ENCODE results near the gene AWAT2. TPM values are rescaled to one million over a fixed set of nuclear protein-coding genes. Genes with fewer than 3 reads are reported as not detected.

The AWAT2 gene
- total RNA-seq, 2 experiments from 2014 or later, result not detected

- no peak for DNase-seq
- Mint-ChIP-seq H3K9me3 (no peaks in the 10 kb centered on the region), H3K36me3 (no peaks in the 10 kb centered on the region), H3K27ac (no peak overlapping the region), H3K4me3 (no peak overlapping the region), H3K27me3 (peaks cover 4% of the 10 kb centered on the region), H3K4me1 (no peaks in the 10 kb centered on the region)
These were observed 3.3 kb upstream of the AWAT2 start for GRCh38 chrX:70052895-70053615.

DNA sequence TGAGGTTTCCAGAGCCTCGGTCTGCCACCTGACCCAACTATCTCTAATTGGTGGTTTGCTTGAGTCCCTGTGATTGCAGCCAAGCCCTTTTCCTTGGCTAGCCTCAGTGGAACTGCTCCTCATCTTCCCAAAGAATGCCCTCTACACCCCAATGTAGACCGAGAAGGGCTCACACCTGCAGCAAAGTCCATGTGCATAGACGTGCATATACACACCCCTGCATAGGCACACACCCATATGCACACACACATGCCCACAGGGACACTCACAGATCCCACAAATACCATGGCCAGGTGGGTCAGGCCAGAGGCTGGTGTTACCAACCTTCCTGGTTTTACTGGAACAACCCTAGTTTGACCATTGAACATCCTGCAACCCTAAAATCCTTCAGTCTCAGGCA, 332 bp downstream of the AWAT2 start:
- H3K4me3 Mint-ChIP-seq, result no peak overlapping the region
- no peak for DNase-seq
- H3K36me3 Mint-ChIP-seq, result no peaks in the 10 kb centered on the region
- H3K9me3 Mint-ChIP-seq, result no peaks in the 10 kb centered on the region
- peaks cover 4% of the 10 kb centered on the region for H3K27me3 Mint-ChIP-seq
- no peaks in the 10 kb centered on the region for H3K4me1 Mint-ChIP-seq
- H3K27ac Mint-ChIP-seq, result no peak overlapping the region

DNA sequence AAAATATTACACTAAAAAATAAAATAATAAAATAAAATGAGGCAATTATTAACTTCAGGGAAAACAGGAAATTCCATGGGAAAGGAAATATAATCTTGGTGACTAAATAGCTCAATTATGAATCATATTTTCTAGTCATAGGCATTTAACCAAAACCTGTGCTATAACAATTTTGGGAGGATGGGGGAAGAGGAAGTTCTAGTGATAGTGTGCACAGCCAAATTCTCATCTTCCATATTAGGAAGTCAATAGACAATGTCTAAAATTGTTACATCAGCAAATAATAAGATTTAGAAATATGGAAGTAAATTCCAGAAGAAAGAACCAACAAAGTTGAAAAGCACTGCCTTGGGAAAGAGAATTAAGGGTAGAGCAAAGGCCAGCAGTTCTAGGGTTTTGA, 2.8 kb downstream of the AWAT2 start:
- H3K9me3 Mint-ChIP-seq, result no peaks in the 10 kb centered on the region
- DNase-seq, result no peak
- no peaks in the 10 kb centered on the region for H3K36me3 Mint-ChIP-seq
- H3K4me1 Mint-ChIP-seq, result no peaks in the 10 kb centered on the region
- no peak overlapping the region for H3K4me3 Mint-ChIP-seq
- peaks cover 4% of the 10 kb centered on the region for H3K27me3 Mint-ChIP-seq
- H3K27ac Mint-ChIP-seq, result no peak overlapping the region

DNA sequence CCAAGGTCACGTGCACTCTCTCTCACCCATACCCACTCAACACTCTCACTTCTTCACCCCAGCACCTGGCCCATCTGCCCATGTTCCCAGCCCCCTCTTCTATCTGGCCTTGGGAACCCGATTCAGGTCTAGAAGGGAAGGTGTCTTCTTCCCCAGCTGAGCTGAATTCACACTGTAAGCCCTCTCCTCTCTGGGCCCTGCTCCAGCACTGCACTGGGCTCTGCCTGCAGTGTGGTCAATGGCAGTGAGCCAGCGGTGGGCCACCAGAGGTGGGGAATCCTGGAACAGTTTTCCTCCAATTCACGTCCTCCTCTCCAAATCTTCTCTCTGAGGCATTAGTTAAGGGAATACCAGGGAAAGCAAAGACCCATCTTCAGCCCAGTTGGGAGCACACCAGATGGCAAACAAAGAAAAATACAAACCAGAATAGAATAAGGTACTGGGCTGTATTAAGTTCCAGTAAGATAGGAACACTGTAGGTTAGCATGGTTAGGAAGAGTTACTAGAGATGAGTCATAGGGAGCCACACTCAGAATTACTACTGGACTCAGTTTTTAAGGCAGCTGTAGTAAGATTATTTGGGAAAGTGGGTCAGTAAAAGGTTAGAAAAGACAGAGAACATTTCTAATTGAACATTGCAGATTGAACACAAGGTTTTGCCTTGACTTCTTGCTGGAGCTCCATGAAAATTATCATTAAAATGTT, 5.0 kb downstream of the AWAT2 start:
- Mint-ChIP-seq H3K27ac (no peak overlapping the region), H3K4me3 (no peak overlapping the region), H3K9me3 (no peaks in the 10 kb centered on the region), H3K36me3 (no peaks in the 10 kb centered on the region), H3K4me1 (no peaks in the 10 kb centered on the region), H3K27me3 (no peaks in the 10 kb centered on the region)
- no peak for DNase-seq

DNA sequence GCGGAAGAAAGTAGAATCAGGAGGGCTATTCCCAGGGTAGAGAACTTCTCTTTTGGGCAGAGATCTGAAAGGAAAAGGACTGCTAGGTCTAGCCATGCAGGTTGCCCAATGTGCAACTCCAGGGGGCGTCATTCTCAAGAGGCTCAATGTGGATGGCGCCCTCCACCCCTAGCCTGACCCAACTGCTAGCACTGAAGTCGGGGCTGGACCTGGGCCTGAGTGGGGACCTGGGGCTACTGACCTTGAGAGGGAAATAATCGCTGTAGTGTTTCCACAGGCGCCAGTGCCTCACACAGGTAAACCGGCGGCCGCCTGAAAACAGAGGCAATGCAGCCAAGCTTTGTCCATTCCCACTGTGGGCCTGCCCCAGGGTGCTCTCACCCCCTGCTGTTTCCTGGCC, 6.1 kb downstream of the AWAT2 start:
- H3K9me3 Mint-ChIP-seq, result no peaks in the 10 kb centered on the region
- H3K4me3 Mint-ChIP-seq, result no peak overlapping the region
- no peaks in the 10 kb centered on the region for H3K27me3 Mint-ChIP-seq
- no peaks in the 10 kb centered on the region for H3K36me3 Mint-ChIP-seq
- no peaks in the 10 kb centered on the region for H3K4me1 Mint-ChIP-seq
- H3K27ac Mint-ChIP-seq, result no peak overlapping the region
- no peak for DNase-seq

DNA sequence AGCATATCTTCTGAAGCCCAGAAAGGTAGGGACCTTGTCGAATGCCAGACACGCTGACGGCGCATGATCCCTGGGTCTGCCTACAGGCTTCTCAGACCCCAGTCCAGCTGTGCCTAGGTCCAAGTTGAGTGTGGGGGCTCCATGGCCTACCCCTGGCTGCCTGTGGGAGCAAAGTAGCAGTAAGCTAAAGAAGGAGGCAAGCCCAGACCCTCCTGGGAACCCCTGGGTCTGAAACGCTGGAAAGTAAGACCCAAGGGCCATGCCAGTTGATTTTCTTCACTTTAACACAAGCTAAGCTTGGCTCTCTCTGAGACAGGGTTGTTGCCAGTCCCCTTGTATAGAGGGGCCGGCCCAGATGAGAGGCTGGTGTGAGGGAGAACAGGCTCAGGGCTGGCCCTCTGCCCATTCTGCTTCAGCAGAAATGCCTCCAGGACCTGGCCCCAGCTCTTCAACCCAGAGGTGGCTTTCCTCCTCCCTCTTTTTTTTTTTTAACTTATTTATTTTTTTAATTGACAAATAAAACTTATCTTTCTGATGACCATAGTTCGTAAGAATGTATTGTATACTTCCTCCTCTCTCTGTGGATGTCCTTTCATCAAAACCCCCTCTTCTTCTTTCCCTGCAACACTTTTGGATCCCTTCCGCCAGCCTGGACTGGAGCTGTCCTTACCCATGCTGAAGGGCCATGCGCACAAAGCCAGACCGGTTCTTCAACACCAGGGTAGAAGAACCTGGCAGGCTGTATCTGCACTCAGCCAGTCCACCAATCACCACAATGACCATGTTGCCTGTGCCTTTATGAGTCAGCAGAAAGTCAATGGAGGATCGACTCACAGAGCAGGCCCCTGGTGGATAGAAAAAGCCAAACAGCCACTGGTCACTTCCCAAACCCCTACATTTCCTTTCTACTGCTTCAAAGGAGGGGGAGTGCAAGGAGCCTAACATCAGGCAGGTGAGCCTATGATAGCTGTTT, 7.1 kb downstream of the AWAT2 start:
- Mint-ChIP-seq H3K27me3 (no peaks in the 10 kb centered on the region), H3K27ac (no peak overlapping the region), H3K4me1 (no peaks in the 10 kb centered on the region), H3K4me3 (no peak overlapping the region), H3K36me3 (no peaks in the 10 kb centered on the region), H3K9me3 (no peaks in the 10 kb centered on the region)
- no peak for DNase-seq

- H3K27ac Mint-ChIP-seq, result no peak overlapping the region
- H3K9me3 Mint-ChIP-seq, result no peaks in the 10 kb centered on the region
- DNase-seq, result no peak
- H3K4me1 Mint-ChIP-seq, result no peaks in the 10 kb centered on the region
- no peak overlapping the region for H3K4me3 Mint-ChIP-seq
- H3K36me3 Mint-ChIP-seq, result no peaks in the 10 kb centered on the region
- no peaks in the 10 kb centered on the region for H3K27me3 Mint-ChIP-seq
These were observed 7.7 kb downstream of the AWAT2 start for GRCh38 chrX:70041993-70042392.

GRCh38 chrX:70039758-70040157, 10.0 kb downstream of the AWAT2 start:
- no peak for DNase-seq
- no peaks in the 10 kb centered on the region for H3K36me3 Mint-ChIP-seq
- no peak overlapping the region for H3K4me3 Mint-ChIP-seq
- H3K9me3 Mint-ChIP-seq, result no peaks in the 10 kb centered on the region
- H3K4me1 Mint-ChIP-seq, result no peaks in the 10 kb centered on the region
- H3K27me3 Mint-ChIP-seq, result no peaks in the 10 kb centered on the region
- H3K27ac Mint-ChIP-seq, result no peak overlapping the region

DNA sequence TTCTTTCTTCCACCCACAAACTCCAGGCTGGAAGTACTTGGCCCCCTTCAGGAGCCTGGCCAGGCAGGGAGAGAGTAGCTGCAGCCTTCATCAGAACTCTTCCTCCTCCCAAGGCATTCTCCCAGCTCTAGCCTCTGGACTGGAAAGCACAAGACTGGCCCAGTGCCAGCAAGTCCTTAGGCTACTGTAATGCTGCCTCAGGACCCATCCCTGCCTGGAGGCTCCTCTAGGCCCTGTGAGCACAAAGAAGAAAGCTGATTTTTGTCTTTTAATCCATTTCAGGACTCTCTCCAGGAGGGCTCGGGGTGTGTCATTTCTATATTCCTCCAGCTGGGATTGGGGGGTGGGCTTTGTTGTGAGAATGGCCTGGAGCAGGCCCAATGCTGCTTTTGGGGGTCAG, 10.8 kb downstream of the AWAT2 start:
- Mint-ChIP-seq H3K27me3 (no peaks in the 10 kb centered on the region), H3K4me3 (no peak overlapping the region), H3K36me3 (no peaks in the 10 kb centered on the region), H3K9me3 (no peaks in the 10 kb centered on the region), H3K4me1 (no peaks in the 10 kb centered on the region), H3K27ac (no peak overlapping the region)
- no peak for DNase-seq

DNA sequence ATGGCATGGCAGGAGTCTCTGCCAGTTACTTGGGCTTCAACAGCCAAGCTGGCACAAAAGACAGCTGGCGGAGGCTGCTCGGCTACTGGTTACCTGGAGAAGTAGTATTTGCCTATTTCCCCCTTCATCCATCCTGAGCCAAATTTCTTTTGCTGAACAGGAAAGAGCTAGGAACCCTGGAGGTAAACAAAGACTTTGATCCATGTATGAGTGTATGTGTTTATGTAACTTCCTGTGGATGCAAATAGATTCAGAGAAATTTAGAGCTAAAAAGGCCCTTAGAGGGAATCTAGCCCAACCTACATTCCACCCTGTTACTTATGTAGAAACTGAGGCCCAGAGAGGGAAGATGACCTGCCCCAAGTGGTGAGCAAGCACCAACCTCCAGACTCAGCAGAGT, 11.2 kb downstream of the AWAT2 start:
- Mint-ChIP-seq H3K4me3 (no peak overlapping the region), H3K27ac (no peak overlapping the region), H3K27me3 (no peaks in the 10 kb centered on the region), H3K4me1 (no peaks in the 10 kb centered on the region), H3K9me3 (no peaks in the 10 kb centered on the region), H3K36me3 (no peaks in the 10 kb centered on the region)
- DNase-seq, result no peak

DNA sequence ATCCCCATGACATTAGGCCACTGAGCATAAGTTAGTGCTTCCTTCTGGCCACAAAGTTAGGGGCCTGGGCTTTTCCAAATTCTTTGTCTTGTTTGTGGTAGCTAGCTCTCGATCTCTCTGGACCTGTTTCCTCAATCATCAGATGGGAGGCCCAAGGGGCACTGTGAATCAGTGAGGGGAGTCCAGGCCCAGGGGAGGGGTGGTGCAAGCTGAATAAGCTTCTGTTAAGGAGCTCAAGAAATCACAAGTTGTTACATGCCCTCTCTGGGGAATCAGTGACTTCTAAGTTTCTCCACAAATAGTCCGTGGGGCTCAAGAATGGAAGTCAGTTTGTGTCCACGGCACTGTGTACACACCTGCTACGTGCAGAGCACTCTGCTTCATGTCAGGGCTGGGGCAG, 15.1 kb downstream of the AWAT2 start:
- H3K4me1 Mint-ChIP-seq, result no peaks in the 10 kb centered on the region
- H3K9me3 Mint-ChIP-seq, result no peaks in the 10 kb centered on the region
- no peaks in the 10 kb centered on the region for H3K27me3 Mint-ChIP-seq
- no peak overlapping the region for H3K27ac Mint-ChIP-seq
- no peaks in the 10 kb centered on the region for H3K36me3 Mint-ChIP-seq
- DNase-seq, result no peak
- no peak overlapping the region for H3K4me3 Mint-ChIP-seq

DNA sequence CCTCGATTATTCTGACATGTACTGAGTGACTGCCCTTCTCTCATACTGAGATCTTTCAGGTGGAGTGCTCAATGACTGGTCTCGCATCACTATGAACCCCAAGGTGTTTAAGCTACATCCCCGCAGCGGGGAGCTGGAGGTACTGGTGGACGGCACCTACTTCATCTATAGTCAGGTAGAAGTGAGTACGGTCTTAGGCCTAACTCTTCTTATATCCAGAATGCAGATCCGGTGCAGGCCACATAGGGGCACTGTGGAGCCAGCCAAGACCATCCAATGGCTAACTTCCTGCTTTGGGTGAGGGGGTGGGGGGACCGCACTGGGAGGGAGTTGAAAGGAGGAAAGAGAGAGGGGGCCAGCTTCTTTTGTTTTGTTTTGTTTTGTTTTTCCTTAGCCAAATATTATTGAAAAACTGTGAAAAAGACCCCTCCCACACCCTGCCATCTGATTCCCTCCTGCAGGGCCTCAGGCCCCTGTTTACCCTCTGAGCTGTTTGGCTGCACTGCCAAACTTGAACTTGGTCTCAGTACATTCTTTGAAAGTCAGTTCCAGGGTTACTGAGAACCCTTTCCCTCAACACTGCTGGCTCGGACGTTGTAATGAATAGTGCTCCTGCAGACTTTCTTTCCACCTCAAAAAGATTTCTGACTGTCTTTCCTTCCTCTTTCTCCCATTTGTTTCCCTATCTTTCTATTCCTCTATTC, 16.2 kb downstream of the AWAT2 start:
- H3K4me1 Mint-ChIP-seq, result no peaks in the 10 kb centered on the region
- DNase-seq, result peak; percentile 24
- no peaks in the 10 kb centered on the region for H3K9me3 Mint-ChIP-seq
- H3K36me3 Mint-ChIP-seq, result no peaks in the 10 kb centered on the region
- no peaks in the 10 kb centered on the region for H3K27me3 Mint-ChIP-seq
- no peak overlapping the region for H3K4me3 Mint-ChIP-seq
- H3K27ac Mint-ChIP-seq, result no peak overlapping the region

GRCh38 chrX:70032792-70033191, 16.9 kb downstream of the AWAT2 start:
- H3K4me1 Mint-ChIP-seq, result no peaks in the 10 kb centered on the region
- H3K27ac Mint-ChIP-seq, result no peak overlapping the region
- no peak for DNase-seq
- no peaks in the 10 kb centered on the region for H3K9me3 Mint-ChIP-seq
- no peaks in the 10 kb centered on the region for H3K36me3 Mint-ChIP-seq
- H3K4me3 Mint-ChIP-seq, result no peak overlapping the region
- H3K27me3 Mint-ChIP-seq, result no peaks in the 10 kb centered on the region

- DNase-seq, result peak; percentile 20
- H3K36me3 Mint-ChIP-seq, result no peaks in the 10 kb centered on the region
- H3K9me3 Mint-ChIP-seq, result no peaks in the 10 kb centered on the region
- no peaks in the 10 kb centered on the region for H3K27me3 Mint-ChIP-seq
- no peak overlapping the region for H3K4me3 Mint-ChIP-seq
- H3K27ac Mint-ChIP-seq, result no peak overlapping the region
- peaks cover 9% of the 10 kb centered on the region for H3K4me1 Mint-ChIP-seq
These were observed 19.4 kb downstream of the AWAT2 start for GRCh38 chrX:70030301-70030767.

GRCh38 chrX:70029863-70030262, 19.9 kb downstream of the AWAT2 start:
- Mint-ChIP-seq H3K4me3 (no peak overlapping the region), H3K27me3 (no peaks in the 10 kb centered on the region), H3K9me3 (no peaks in the 10 kb centered on the region), H3K27ac (no peak overlapping the region), H3K4me1 (peaks cover 9% of the 10 kb centered on the region), H3K36me3 (no peaks in the 10 kb centered on the region)
- DNase-seq, result no peak
